ENCODE data around the gene EGLN2.
A peak's percentile ranks its signal among the peaks of the same experiment; 100 is the strongest.
"Not testable (repeated sequence)": the region's sequence is repeated elsewhere in the genome, so short reads cannot be mapped to it uniquely, and the experiment has no call there.

Gene EGLN2

GRCh38 chr19:40815223-40815622 is 16.2 kb downstream of the EGLN2 start:
- peaks cover 4% of the 10 kb centered on the region for H3K36me3 Mint-ChIP-seq
- H3K27ac Mint-ChIP-seq, result peak overlapping the region; percentile 1
- peaks cover 54% of the 10 kb centered on the region for H3K4me1 Mint-ChIP-seq
- no peak for ATAC-seq
- H3K9me3 Mint-ChIP-seq, result no peaks in the 10 kb centered on the region
- no peak overlapping the region for H3K4me3 Mint-ChIP-seq
- no peaks in the 10 kb centered on the region for H3K27me3 Mint-ChIP-seq

- H3K4me1 Mint-ChIP-seq, result peaks cover 41% of the 10 kb centered on the region
Measured at GRCh38 chr19:40818480-40819399, 19.7 kb downstream of the EGLN2 start.

DNA sequence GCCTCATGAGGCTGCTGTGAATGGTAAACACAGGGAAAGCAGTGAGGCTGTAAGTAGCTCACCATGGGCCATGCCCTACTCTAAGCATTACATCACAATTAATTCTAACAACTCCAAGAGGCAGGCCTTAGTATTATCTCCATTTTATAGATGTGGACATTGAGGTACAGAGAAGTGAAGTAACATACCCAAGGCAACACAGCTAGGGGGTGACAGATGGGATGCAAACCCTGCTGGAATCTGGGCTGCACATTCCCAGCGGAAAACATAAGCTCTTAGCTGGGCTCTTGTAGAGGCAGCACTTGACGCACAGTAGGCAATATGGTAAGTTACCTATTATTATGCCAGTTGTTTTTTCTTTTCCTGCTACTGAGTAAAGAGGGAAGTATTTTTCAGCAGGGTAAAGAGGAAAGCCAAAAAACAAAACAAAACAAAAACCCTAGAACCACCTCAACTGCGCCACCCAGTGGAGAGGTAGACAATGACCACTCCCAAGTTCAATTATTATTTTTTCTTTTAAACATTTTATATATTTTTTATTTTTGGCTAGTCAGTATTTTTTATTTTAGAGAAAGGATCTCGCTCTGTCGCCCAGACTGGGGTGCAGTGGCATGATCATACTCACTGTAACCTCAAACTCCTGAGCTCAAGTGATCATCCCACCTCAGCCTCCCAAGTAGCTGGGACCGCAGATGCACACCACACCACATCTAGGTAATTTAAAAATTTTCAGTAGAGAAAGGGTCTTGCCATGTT is 20.7 kb downstream of the EGLN2 start:
- H3K4me1 Mint-ChIP-seq, result peaks cover 44% of the 10 kb centered on the region
- not testable (repeated sequence) for H3K27me3 Mint-ChIP-seq, H3K36me3 Mint-ChIP-seq, H3K4me3 Mint-ChIP-seq, H3K9me3 Mint-ChIP-seq
- peak; percentile 40 for ATAC-seq
- peak overlapping the region; percentile 30 for H3K27ac Mint-ChIP-seq

More at GRCh38 chr19:40818480-40819399, 19.7 kb downstream of the EGLN2 start:
- H3K27ac Mint-ChIP-seq, result peak overlapping the region; percentile 30
- H3K36me3 Mint-ChIP-seq, H3K9me3 Mint-ChIP-seq, H3K27me3 Mint-ChIP-seq: not testable (repeated sequence)
- peak; percentile 94 for ATAC-seq
- peak overlapping the region; percentile 79 for H3K4me3 Mint-ChIP-seq

DNA sequence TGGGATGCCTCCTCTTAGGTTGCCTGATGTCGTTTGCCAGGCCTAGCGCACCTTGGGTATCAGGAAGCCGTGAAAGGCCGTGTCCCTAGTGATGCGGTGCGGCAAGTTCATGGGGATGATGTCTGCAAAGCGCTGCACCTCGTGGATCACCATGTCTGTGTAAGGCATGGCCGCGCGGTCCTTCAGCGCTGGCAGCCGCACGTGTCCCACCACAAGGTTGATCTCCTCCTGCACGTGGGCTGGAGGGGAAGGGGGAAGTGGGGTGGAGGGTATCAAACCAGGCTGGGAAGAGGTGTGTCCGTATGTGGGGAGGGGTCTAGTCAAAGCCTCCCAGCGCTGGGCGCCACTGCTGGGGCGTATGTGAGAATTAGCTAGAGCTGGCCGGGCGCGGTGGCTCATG is 23.2 kb downstream of the EGLN2 start:
- Mint-ChIP-seq H3K36me3 (peaks cover 14% of the 10 kb centered on the region), H3K27ac (no peak overlapping the region), H3K4me3 (no peak overlapping the region), H3K27me3 (no peaks in the 10 kb centered on the region), H3K9me3 (no peaks in the 10 kb centered on the region), H3K4me1 (peaks cover 44% of the 10 kb centered on the region)
- ATAC-seq, result no peak

DNA sequence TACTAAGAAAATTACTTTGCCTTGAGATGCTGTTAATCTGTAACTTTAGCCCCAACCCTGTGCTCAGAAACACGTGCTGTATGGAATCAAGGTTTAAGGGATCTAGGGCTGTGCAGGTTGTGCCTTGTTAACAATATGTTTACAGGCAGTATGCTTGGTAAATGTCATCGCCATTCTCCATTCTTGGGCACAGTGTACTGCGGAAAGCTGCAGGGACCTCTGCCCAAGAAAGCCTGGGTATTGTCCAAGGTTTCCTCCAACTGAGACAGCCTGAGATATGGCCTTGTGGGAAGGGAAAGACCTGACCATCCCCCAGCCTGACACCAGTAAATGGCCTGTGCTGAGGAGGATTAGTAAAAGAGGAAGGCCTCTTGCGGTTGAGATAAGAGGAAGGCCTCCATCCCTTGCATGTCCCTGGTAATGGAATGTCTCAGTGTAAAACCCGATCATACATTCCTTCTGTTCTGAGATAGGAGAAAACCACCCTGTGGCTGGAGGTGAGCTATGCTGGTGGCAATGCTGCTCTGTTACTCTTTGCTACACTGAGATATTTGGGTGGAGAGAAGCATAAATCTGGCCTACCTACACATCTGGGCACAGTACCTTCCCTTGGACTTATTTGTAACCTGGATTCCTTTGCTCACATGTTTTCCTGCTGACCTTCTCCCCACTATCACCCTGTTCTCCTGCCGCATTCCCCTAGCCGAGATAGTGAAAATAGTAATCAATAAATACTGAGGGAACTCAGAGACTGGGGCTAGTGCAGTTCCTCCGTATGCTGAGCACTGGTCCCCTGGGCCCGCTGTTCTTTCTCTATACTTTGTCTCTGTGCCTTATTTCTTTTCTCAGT is 23.9 kb downstream of the EGLN2 start:
- ATAC-seq, H3K9me3 Mint-ChIP-seq, H3K27ac Mint-ChIP-seq, H3K27me3 Mint-ChIP-seq, H3K4me3 Mint-ChIP-seq: not testable (repeated sequence)
- H3K4me1 Mint-ChIP-seq, result peaks cover 39% of the 10 kb centered on the region
- peaks cover 21% of the 10 kb centered on the region for H3K36me3 Mint-ChIP-seq

DNA sequence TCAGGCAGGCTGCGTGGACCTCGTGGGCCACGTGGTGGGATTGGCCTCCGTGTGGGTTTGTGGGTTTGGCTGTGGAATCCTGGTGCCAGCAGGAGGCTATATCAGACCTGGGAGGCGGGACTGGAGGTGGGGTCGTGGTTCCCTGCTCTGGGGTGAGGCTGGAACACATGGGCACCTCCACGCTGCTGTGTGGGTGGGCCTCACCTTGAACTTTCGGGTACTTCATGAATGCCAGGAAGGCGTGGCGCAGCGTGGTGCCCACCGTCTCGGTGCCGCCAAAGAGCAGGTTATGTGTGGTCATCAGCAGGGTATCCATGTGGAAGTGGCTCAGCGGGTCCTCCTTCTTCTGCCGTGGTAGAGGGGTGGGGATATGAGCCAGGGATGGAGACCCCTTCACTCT is 25.9 kb downstream of the EGLN2 start:
- H3K4me3 Mint-ChIP-seq, H3K27ac Mint-ChIP-seq, H3K27me3 Mint-ChIP-seq, ATAC-seq, H3K9me3 Mint-ChIP-seq: not testable (repeated sequence)
- Mint-ChIP-seq H3K4me1 (peaks cover 20% of the 10 kb centered on the region), H3K36me3 (peaks cover 36% of the 10 kb centered on the region)

DNA sequence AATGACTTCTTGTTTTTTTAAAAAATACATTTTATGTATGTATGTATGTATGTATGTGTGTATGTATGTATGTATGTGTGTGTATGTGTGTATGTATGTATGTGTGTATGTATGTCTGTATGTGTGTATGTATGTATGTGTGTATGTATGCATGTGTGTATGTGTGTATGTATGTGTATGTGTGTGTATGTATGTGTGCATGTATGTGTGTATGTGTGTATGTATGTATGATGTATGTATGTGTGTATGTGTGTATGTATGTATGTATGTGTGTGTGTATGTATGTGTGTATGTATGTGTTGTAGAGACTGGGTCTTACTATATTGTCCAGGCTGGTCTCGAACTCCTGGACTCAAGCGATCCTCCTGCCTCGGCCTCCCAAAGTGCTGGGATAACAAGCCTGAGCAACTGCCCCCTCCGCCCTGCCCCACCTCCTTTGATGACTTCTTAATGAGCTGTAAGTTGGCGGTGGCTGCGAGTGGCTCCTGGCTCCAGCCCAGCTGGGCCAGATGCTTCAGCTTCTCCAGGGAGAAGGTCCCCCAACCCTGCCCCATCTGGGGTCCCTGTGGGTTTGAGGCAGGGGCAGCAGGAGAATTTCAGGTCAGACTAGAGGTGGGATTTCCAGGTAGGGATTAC is 26.6 kb downstream of the EGLN2 start:
- peaks cover 20% of the 10 kb centered on the region for H3K4me1 Mint-ChIP-seq
- not testable (repeated sequence) for ATAC-seq, H3K4me3 Mint-ChIP-seq, H3K9me3 Mint-ChIP-seq, H3K27me3 Mint-ChIP-seq, H3K27ac Mint-ChIP-seq
- H3K36me3 Mint-ChIP-seq, result peaks cover 36% of the 10 kb centered on the region

DNA sequence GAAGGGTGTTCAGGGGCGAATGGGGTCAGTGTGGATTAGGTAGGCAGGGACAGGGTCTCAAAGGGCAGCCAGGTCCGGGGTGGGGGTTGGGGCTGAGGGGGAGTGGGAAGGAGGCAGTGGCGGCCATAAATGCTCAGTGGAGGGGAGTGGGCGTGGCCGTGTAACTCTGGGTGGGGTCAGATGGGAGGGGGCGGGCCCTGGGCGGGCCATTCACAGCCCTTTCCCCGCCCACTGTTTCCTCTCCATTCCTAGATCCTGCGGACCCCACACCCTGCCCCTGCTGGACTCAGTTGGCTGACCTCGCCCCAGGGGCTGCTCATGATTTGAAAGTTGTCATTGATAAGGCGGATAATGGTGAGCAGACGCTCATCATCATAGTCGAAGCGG is 27.3 kb downstream of the EGLN2 start:
- peaks cover 20% of the 10 kb centered on the region for H3K4me1 Mint-ChIP-seq
- ATAC-seq, H3K9me3 Mint-ChIP-seq, H3K27me3 Mint-ChIP-seq, H3K4me3 Mint-ChIP-seq, H3K27ac Mint-ChIP-seq: not testable (repeated sequence)
- H3K36me3 Mint-ChIP-seq, result peaks cover 36% of the 10 kb centered on the region

- not testable (repeated sequence) for ATAC-seq, H3K9me3 Mint-ChIP-seq, H3K4me3 Mint-ChIP-seq, H3K27me3 Mint-ChIP-seq, H3K27ac Mint-ChIP-seq
- Mint-ChIP-seq H3K36me3 (peaks cover 36% of the 10 kb centered on the region), H3K4me1 (peaks cover 20% of the 10 kb centered on the region)
Measured at GRCh38 chr19:40826699-40827385, 27.9 kb downstream of the EGLN2 start.

GRCh38 chr19:40827386-40828247 is 28.6 kb downstream of the EGLN2 start:
- Mint-ChIP-seq H3K4me1 (peaks cover 14% of the 10 kb centered on the region), H3K9me3 (peaks cover 3% of the 10 kb centered on the region), H3K27ac (no peak overlapping the region), H3K36me3 (peaks cover 36% of the 10 kb centered on the region), H3K27me3 (no peaks in the 10 kb centered on the region), H3K4me3 (no peak overlapping the region)
- ATAC-seq, result no peak

DNA sequence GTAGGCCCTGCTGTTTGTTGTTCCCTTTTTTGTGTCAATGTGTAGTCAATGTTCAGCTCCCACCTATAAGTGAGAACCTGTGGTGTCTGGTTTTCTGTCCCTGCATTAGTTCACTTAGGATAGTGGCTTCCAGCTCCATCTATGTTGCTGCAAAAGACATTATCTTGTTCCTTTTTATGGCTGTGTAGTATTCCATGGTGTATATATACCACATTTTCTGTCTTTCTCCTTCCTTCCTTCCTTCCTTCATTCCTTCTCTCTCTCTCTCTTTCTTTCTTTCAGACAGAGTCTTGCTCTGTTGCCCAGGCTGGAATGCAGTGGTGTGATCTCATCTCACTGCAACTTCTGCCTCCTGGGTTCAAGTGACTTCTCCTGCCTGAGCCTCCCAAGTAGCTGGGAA is 30.2 kb downstream of the EGLN2 start:
- no peak overlapping the region for H3K4me3 Mint-ChIP-seq
- ATAC-seq, result no peak
- no peak overlapping the region for H3K27ac Mint-ChIP-seq
- peaks cover 3% of the 10 kb centered on the region for H3K9me3 Mint-ChIP-seq
- no peaks in the 10 kb centered on the region for H3K4me1 Mint-ChIP-seq
- peaks cover 36% of the 10 kb centered on the region for H3K36me3 Mint-ChIP-seq
- H3K27me3 Mint-ChIP-seq, result no peaks in the 10 kb centered on the region

DNA sequence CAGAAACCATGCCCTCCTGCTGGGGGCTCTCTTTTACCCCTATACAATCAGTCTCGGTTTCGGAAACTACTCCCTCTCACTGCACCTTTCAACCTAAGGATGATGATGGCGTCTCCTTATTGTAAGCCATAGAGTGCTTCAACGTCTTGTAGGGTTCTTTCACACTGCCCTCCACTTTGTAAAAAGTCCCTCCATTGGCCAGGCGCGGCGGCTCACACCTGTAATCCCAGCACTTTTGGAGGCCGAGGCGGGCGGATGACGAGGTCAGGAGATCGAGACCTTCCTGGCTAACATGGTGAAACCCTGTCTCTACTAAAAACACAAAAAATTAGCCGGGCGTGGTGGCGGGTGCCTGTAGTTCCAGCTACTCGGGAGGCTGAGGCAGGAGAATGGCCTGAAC is 31.8 kb downstream of the EGLN2 start:
- ATAC-seq, H3K4me1 Mint-ChIP-seq, H3K27me3 Mint-ChIP-seq, H3K27ac Mint-ChIP-seq, H3K4me3 Mint-ChIP-seq, H3K9me3 Mint-ChIP-seq: not testable (repeated sequence)
- peaks cover 36% of the 10 kb centered on the region for H3K36me3 Mint-ChIP-seq

DNA sequence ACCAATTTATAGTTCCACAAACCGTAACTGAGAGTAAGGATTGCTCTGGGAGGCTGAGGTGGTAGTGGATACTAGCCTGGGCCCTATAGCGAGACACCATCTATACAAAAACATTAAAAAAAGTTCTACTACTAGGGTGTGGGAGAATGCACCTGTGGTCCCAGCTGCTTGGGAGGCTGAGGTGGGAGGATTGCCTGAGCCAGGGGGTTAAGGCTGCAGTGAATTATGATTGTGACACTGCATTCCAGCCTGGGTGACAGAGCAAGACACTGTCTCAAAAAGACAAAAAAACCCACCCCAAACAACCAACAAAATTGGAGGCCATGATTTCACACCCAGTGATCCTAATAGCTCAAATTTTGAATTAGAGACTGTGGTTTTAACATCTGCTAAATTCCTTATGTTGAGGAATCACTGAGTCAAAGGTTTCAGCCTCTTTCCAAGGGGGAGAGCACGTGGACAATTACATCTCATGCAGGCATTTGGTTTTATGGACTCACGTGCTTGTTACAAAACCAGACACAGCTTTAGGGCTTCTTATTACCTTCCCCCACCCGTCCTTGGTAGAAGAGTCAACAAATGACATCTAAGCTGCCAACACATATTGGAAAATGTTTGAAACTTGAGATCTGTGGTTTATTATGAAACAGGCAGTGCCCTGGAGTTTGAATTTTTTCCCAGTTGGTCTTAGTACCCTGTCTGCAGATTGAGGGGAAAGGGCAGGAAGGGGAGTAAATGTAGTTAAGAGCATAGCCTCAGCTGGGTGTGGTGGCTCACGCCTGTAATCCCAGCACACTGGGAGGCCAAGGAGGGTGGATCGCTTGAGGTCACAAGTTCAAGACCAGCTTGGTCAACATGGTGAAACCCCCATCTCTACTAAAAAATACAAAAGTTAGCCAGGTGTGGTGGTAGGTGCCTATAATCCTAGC is 32.8 kb downstream of the EGLN2 start:
- no peak overlapping the region for H3K4me3 Mint-ChIP-seq
- no peaks in the 10 kb centered on the region for H3K27me3 Mint-ChIP-seq
- ATAC-seq, result no peak
- peaks cover 3% of the 10 kb centered on the region for H3K9me3 Mint-ChIP-seq
- no peak overlapping the region for H3K27ac Mint-ChIP-seq
- no peaks in the 10 kb centered on the region for H3K4me1 Mint-ChIP-seq
- H3K36me3 Mint-ChIP-seq, result peaks cover 27% of the 10 kb centered on the region

All from stimulated activated memory B cell treated with anti-CD40 and anti-IgM and Interleukin-4, amounts not matched to agents 10 μg/mL and 1 μg/mL and 100 μg/mL, for 72 hours (primary cell).